H9 (cell line): ENCODE measurements around the gene WIPF2. TPM values are rescaled to one million over a fixed set of nuclear protein-coding genes. Genes with fewer than 3 reads are reported as not detected.

Experiments
- DNase-seq: peaks from one replicate; pipeline ENCODE4 v3.0.0-alpha.2; 2017
- H2AFZ ChIP-seq: one replicate; pipeline ENCODE4 v1.6.1; 2013; ENCODE audit warnings: mild to moderate bottlenecking, low read length, control low read depth, moderate library complexity
- H2AK5ac ChIP-seq: 2 replicates; pipeline ENCODE4 v1.6.1; 2013; ENCODE audit warnings: low read length, control low read depth, mixed read lengths; ENCODE audit not compliant: insufficient read length
- H2BK120ac ChIP-seq: one replicate; pipeline ENCODE4 v1.6.1; 2013; ENCODE audit warnings: low read depth, mild to moderate bottlenecking, low read length, control low read depth, inconsistent platforms; ENCODE audit not compliant: poor library complexity, severe bottlenecking
- H2BK12ac ChIP-seq: 2 replicates; pipeline ENCODE4 v1.6.1; 2013; ENCODE audit warnings: low read length, control low read depth, mixed read lengths, low read depth; ENCODE audit not compliant: insufficient read length
- H2BK15ac ChIP-seq: 2 replicates; pipeline ENCODE4 v1.6.1; 2013; ENCODE audit warnings: low read depth, low read length, control low read depth
- H2BK20ac ChIP-seq: one replicate; pipeline ENCODE4 v1.6.1; 2013; ENCODE audit warnings: low read depth, mild to moderate bottlenecking, low read length, control low read depth, inconsistent platforms; ENCODE audit not compliant: poor library complexity, severe bottlenecking
- H2BK5ac ChIP-seq: 2 replicates; pipeline ENCODE4 v1.6.1; 2013; ENCODE audit warnings: low read length, control low read depth, mixed read lengths; ENCODE audit not compliant: insufficient read length
- H3K14ac ChIP-seq: 2 replicates; pipeline ENCODE4 v1.6.1; 2013; ENCODE audit warnings: low read length, control low read depth; ENCODE audit not compliant: insufficient read depth
- H3K18ac ChIP-seq: 2 replicates; pipeline ENCODE4 v1.6.1; 2013; ENCODE audit warnings: low read depth, mild to moderate bottlenecking, mixed read lengths, low read length, control low read depth; ENCODE audit not compliant: insufficient read length
- H3K23ac ChIP-seq: 2 replicates; pipeline ENCODE4 v1.6.1; 2013; ENCODE audit warnings: low read length, control low read depth, mixed read lengths, low read depth; ENCODE audit not compliant: insufficient read length
- H3K23me2 ChIP-seq: 2 replicates; pipeline ENCODE4 v1.6.1; 2013; ENCODE audit warnings: low read depth, mild to moderate bottlenecking, mixed read lengths, low read length, control low read depth; ENCODE audit not compliant: insufficient read length, poor library complexity, severe bottlenecking
- H3K27ac ChIP-seq: 2 replicates; pipeline ENCODE4 v1.5.1; 2013; ENCODE audit warnings: low read length, control low read depth, mixed read lengths, low read depth; ENCODE audit not compliant: insufficient read length
- H3K27me3 ChIP-seq: 2 replicates; pipeline ENCODE4 v1.6.1; 2013; ENCODE audit warnings: low read length, control low read depth, inconsistent platforms; ENCODE audit not compliant: insufficient read depth
- H3K4ac ChIP-seq: 2 replicates; pipeline ENCODE4 v1.6.1; 2013; ENCODE audit warnings: low read depth, mild to moderate bottlenecking, control low read depth, inconsistent platforms, low read length, moderate library complexity
- H3K4me1 ChIP-seq: 2 replicates; pipeline ENCODE4 v1.6.1; 2013; ENCODE audit warnings: low read length, control low read depth, inconsistent platforms; ENCODE audit not compliant: insufficient read depth
- H3K4me2 ChIP-seq: 2 replicates; pipeline ENCODE4 v1.6.1; 2013; ENCODE audit warnings: low read length, control low read depth, mixed read lengths; ENCODE audit not compliant: insufficient read length, insufficient read depth
- H3K56ac ChIP-seq: 2 replicates; pipeline ENCODE4 v1.6.1; 2013; ENCODE audit warnings: low read depth, mild to moderate bottlenecking, mixed read lengths, low read length, control low read depth; ENCODE audit not compliant: insufficient read length
- H3K79me1 ChIP-seq: 2 replicates; pipeline ENCODE4 v1.6.1; 2013; ENCODE audit warnings: low read depth, mild to moderate bottlenecking, moderate library complexity, low read length, control low read depth, inconsistent platforms; ENCODE audit not compliant: insufficient read depth, poor library complexity, severe bottlenecking
- H3K79me2 ChIP-seq: 2 replicates; pipeline ENCODE4 v1.6.1; 2013; ENCODE audit warnings: low read length, control low read depth, inconsistent platforms; ENCODE audit not compliant: insufficient read depth
- H3K9ac ChIP-seq: 2 replicates; pipeline ENCODE4 v1.6.1; 2013; ENCODE audit warnings: low read length, control low read depth, mixed read lengths; ENCODE audit not compliant: insufficient read length; ENCODE audit errors: extremely low read depth
- H3K9me3 ChIP-seq: one replicate; pipeline ENCODE4 v1.6.1; 2013; ENCODE audit warnings: low read depth, low read length, inconsistent platforms; ENCODE audit not compliant: control insufficient read depth
- H3T11ph ChIP-seq: one replicate; pipeline ENCODE4 v1.6.1; 2013; ENCODE audit warnings: mild to moderate bottlenecking, low read length, control low read depth, inconsistent platforms
- H4K20me1 ChIP-seq: one replicate; pipeline ENCODE4 v1.6.1; 2013; ENCODE audit not compliant: control insufficient read depth, insufficient read length, insufficient read depth
- H4K5ac ChIP-seq: 2 replicates; pipeline ENCODE4 v1.6.1; 2013; ENCODE audit warnings: low read depth, mild to moderate bottlenecking, mixed read lengths, low read length, control low read depth; ENCODE audit not compliant: insufficient read length
- H4K8ac ChIP-seq: replicated peaks from 2 replicates; pipeline ENCODE4 v1.6.1; 2013; ENCODE audit warnings: low read length, control low read depth, mixed read lengths, low read depth; ENCODE audit not compliant: insufficient read length
- H4K91ac ChIP-seq: 2 replicates; pipeline ENCODE4 v1.6.1; 2013; ENCODE audit warnings: low read depth, mild to moderate bottlenecking, moderate library complexity, mixed read lengths, low read length, control low read depth; ENCODE audit not compliant: insufficient read length
- H3K27ac Mint-ChIP-seq, 3 experiments: 2 replicates in 2 of 3; 3 replicates in 1 of 3; pipeline ENCODE4 v1.8.0; 2020 to 2021; ENCODE audit warnings: mixed read lengths in 3 of 3, mild to moderate bottlenecking in 1 of 3, moderate library complexity in 1 of 3
- H3K27me3 Mint-ChIP-seq: 2 replicates; pipeline ENCODE4 v1.8.0; 2021; ENCODE audit warnings: low read depth, mild to moderate bottlenecking, moderate library complexity, mixed read lengths
- H3K36me3 Mint-ChIP-seq, 3 experiments: 2 replicates in 2 of 3; 3 replicates in 1 of 3; pipeline ENCODE4 v1.8.0; 2020 to 2021; ENCODE audit warnings: low read depth in 3 of 3, mixed read lengths in 3 of 3; ENCODE audit not compliant: insufficient read depth in 1 of 3
- H3K4me1 Mint-ChIP-seq, 2 experiments: 2 replicates each; pipeline ENCODE4 v1.8.0; 2020; ENCODE audit warnings: mixed read lengths in 2 of 2
- H3K4me3 Mint-ChIP-seq, 2 experiments: 2 replicates in 1 of 2; 3 replicates in 1 of 2; pipeline ENCODE4 v1.8.0; 2020 to 2021; ENCODE audit warnings: mild to moderate bottlenecking in 2 of 2, mixed read lengths in 2 of 2, moderate library complexity in 1 of 2
- H3K9me3 Mint-ChIP-seq, 2 experiments: 2 replicates in 1 of 2; 3 replicates in 1 of 2; pipeline ENCODE4 v1.8.0; 2020; ENCODE audit warnings: mild to moderate bottlenecking in 2 of 2, mixed read lengths in 2 of 2, moderate library complexity in 1 of 2
- CTCF ChIP-seq: fragments of 200-600 bp; sonication (generic); conservative IDR thresholded peaks from 3 replicates; pipeline ENCODE4 v1.8.0; 2021; ENCODE audit warnings: antibody characterized with exemption, mild to moderate bottlenecking
- WGBS: extraction: QIAGEN DNeasy Blood & Tissue Kit; methylation state at CpG from one replicate; pipeline ENCODE4 v1.1.7; 2013; ENCODE audit warnings: missing lambda C conversion rate, low lambda C conversion rate, mixed read lengths; ENCODE audit not compliant: insufficient read length; ENCODE audit errors: extremely low coverage; 5-methylcytosine and 5-hydroxymethylcytosine counted together
- total RNA-seq: library from RNA; stranded (reverse); gene quantifications from 2 replicates; pipeline ENCODE4 v1.2.1, GENCODE V29; 2021

The WIPF2 gene
- total RNA-seq, 1 experiment from 2014 or later: 24.2 TPM

- no peaks in the 10 kb centered on the region for H3K27me3 ChIP-seq
- no peak overlapping the region for H2BK120ac ChIP-seq
- Mint-ChIP-seq H3K27ac (no peak overlapping the region; a peak in 1 of 7 replicates), H3K9me3 (peaks cover 3 to 6% of the 10 kb centered on the region in 2 experiments; a peak in 4 of 5 replicates), H3K4me1 (peaks cover 22 to 31% of the 10 kb centered on the region in 2 experiments), H3K36me3 (peaks cover 18 to 31% (median 28%) of the 10 kb centered on the region in 3 experiments), H3K4me3 (no peak overlapping the region), H3K27me3 (no peaks in the 10 kb centered on the region; the same call in 1 of the 2 replicates)
- H2BK15ac ChIP-seq: no peak overlapping the region
- H3K4me1 ChIP-seq: peaks cover 7% of the 10 kb centered on the region; the same call in 1 of the 2 replicates
- no peak overlapping the region for H3K23ac ChIP-seq
- H3K9me3 ChIP-seq: no peaks in the 10 kb centered on the region
- no peak overlapping the region for H2BK20ac ChIP-seq
- no peak overlapping the region for H3K27ac ChIP-seq
- H3T11ph ChIP-seq: no peak overlapping the region
- H4K5ac ChIP-seq: no peak overlapping the region
- no peaks in the 10 kb centered on the region for H3K23me2 ChIP-seq
- no peak overlapping the region for H3K18ac ChIP-seq
- H3K56ac ChIP-seq: no peak overlapping the region
- H4K20me1 ChIP-seq: no peaks in the 10 kb centered on the region
- H2AFZ ChIP-seq: no peak overlapping the region
- no peak overlapping the region for H3K4me2 ChIP-seq
- H2AK5ac ChIP-seq: no peak overlapping the region
- H2BK12ac ChIP-seq: no peak overlapping the region
- no peak for TF ChIP-seq CTCF
- no peak overlapping the region for H2BK5ac ChIP-seq
- no peak overlapping the region for H4K8ac ChIP-seq
- no peak overlapping the region for H3K14ac ChIP-seq
- H3K79me2 ChIP-seq: peaks cover 9% of the 10 kb centered on the region; the same call in 1 of the 2 replicates
- H3K9ac ChIP-seq: no peak overlapping the region
- no peak overlapping the region for H3K4ac ChIP-seq
- H3K79me1 ChIP-seq: no peaks in the 10 kb centered on the region
- no peak for DNase-seq
- no CpG with 5 or more reads among the region's 2 CpGs for WGBS
- no peak overlapping the region for H4K91ac ChIP-seq
These were observed 65.1 kb downstream of the WIPF2 start for GRCh38 chr17:40284085-40284713.
